ENCODE results near the gene ATP5F1C. TPM values are rescaled to one million over a fixed set of nuclear protein-coding genes. Genes with fewer than 3 reads are reported as not detected.
"Not testable (repeated sequence)": the region's sequence is repeated elsewhere in the genome, so short reads cannot be mapped to it uniquely, and the experiment has no call there.

The ATP5F1C gene
- polyA plus RNA-seq (ENCODE audit: insufficient read depth in 1 of 5, insufficient read length in 5 of 5, low replicate concordance in 1 of 5), result 100 to 1,000 TPM; 250 to 273 (median 255) TPM
- long read RNA-seq, donor 1, transcript ATP5F1C-202 (10 exons, 1,163 nt), result major isoform, 96 of 413 reads
- long read RNA-seq, donor 1, transcript ATP5F1C-209 (4 exons, 460 nt), result minor isoform, 32 of 413 reads
- long read RNA-seq, donor 1, transcript ATP5F1C-201 (9 exons, 1,078 nt), result minor isoform, 52 of 413 reads
- long read RNA-seq, donor 1, transcript ATP5F1C-207 (4 exons, 782 nt), result minor isoform, 9 of 413 reads
- long read RNA-seq, donor 1, partial matches to known transcripts, result 217 of 413 reads
- long read RNA-seq, donor 1, other reads (novel, unspliced or antisense), result 0 of 413 reads
- long read RNA-seq, donor 2, transcript ATP5F1C-202 (10 exons, 1,163 nt), result minor isoform, 38 of 142 reads
- long read RNA-seq, donor 2, transcript ATP5F1C-201 (9 exons, 1,078 nt), result major isoform, 41 of 142 reads
- long read RNA-seq, donor 2, partial matches to known transcripts, result 57 of 142 reads
- long read RNA-seq, donor 2, other reads (novel, unspliced or antisense), result 0 of 142 reads
- long read RNA-seq, donor 3, transcript ATP5F1C-202 (10 exons, 1,163 nt), result major isoform, 67 of 284 reads
- long read RNA-seq, donor 3, transcript ATP5F1C-201 (9 exons, 1,078 nt), result minor isoform, 50 of 284 reads
- long read RNA-seq, donor 3, transcript ATP5F1C-209 (4 exons, 460 nt), result minor isoform, 16 of 284 reads
- long read RNA-seq, donor 3, partial matches to known transcripts, result 146 of 284 reads
- long read RNA-seq, donor 3, other reads (novel, unspliced or antisense), result 0 of 284 reads
- long read RNA-seq, donor 4, transcript ATP5F1C-202 (10 exons, 1,163 nt), result major isoform, 43 of 171 reads
- long read RNA-seq, donor 4, transcript ATP5F1C-201 (9 exons, 1,078 nt), result minor isoform, 29 of 171 reads
- long read RNA-seq, donor 4, transcript ATP5F1C-209 (4 exons, 460 nt), result minor isoform, 11 of 171 reads
- long read RNA-seq, donor 4, partial matches to known transcripts, result 82 of 171 reads
- long read RNA-seq, donor 4, other reads (novel, unspliced or antisense), result 0 of 171 reads
- long read RNA-seq, donor 5, transcript ATP5F1C-209 (4 exons, 460 nt), result minor isoform, 15 of 374 reads
- long read RNA-seq, donor 5, transcript ATP5F1C-202 (10 exons, 1,163 nt), result major isoform, 100 of 374 reads
- long read RNA-seq, donor 5, transcript ATP5F1C-201 (9 exons, 1,078 nt), result minor isoform, 79 of 374 reads
- long read RNA-seq, donor 5, transcript ATP5F1C-207 (4 exons, 782 nt), result minor isoform, 9 of 374 reads
- long read RNA-seq, donor 5, partial matches to known transcripts, result 167 of 374 reads
- long read RNA-seq, donor 5, other reads (novel, unspliced or antisense), result 0 of 374 reads
- long read RNA-seq, donor 6, transcript ATP5F1C-207 (4 exons, 782 nt), result minor isoform, 5 of 257 reads
- long read RNA-seq, donor 6, transcript ATP5F1C-201 (9 exons, 1,078 nt), result minor isoform, 43 of 257 reads
- long read RNA-seq, donor 6, transcript ATP5F1C-209 (4 exons, 460 nt), result minor isoform, 14 of 257 reads
- long read RNA-seq, donor 6, transcript ATP5F1C-202 (10 exons, 1,163 nt), result major isoform, 66 of 257 reads
- long read RNA-seq, donor 6, partial matches to known transcripts, result 127 of 257 reads
- long read RNA-seq, donor 6, other reads (novel, unspliced or antisense), result 0 of 257 reads
- long read RNA-seq, donor 7, transcript ATP5F1C-202 (10 exons, 1,163 nt), result major isoform, 61 of 170 reads
- long read RNA-seq, donor 7, transcript ATP5F1C-207 (4 exons, 782 nt), result minor isoform, 5 of 170 reads
- long read RNA-seq, donor 7, transcript ATP5F1C-201 (9 exons, 1,078 nt), result minor isoform, 48 of 170 reads
- long read RNA-seq, donor 7, partial matches to known transcripts, result 50 of 170 reads
- long read RNA-seq, donor 7, other reads (novel, unspliced or antisense), result 0 of 170 reads
- long read RNA-seq, donor 8, transcript ATP5F1C-202 (10 exons, 1,163 nt), result minor isoform, 32 of 117 reads
- long read RNA-seq, donor 8, transcript ATP5F1C-209 (4 exons, 460 nt), result minor isoform, 6 of 117 reads
- long read RNA-seq, donor 8, transcript ATP5F1C-201 (9 exons, 1,078 nt), result major isoform, 34 of 117 reads
- long read RNA-seq, donor 8, partial matches to known transcripts, result 39 of 117 reads
- long read RNA-seq, donor 8, other reads (novel, unspliced or antisense), result 0 of 117 reads

GRCh38 chr10:7787857-7788638 is at the start of gene ATP5F1C, which contains the start of gene KIN:
TSS of gene ATP5F1C (plus strand) at chr10:7788177. CDS start at chr10:7788208, 31 bp downstream.
TSS of gene KIN (minus strand) at chr10:7787993. CDS start at chr10:7787933, 60 bp downstream.
- DNase-seq, result peak; percentile 97 to 98

- DNase-seq, result no peak
Observed at GRCh38 chr10:7738536-7739407, 49.2 kb upstream of the ATP5F1C start.

- no peak for DNase-seq
Observed at GRCh38 chr10:7744307-7744706, 43.7 kb upstream of the ATP5F1C start.

DNA sequence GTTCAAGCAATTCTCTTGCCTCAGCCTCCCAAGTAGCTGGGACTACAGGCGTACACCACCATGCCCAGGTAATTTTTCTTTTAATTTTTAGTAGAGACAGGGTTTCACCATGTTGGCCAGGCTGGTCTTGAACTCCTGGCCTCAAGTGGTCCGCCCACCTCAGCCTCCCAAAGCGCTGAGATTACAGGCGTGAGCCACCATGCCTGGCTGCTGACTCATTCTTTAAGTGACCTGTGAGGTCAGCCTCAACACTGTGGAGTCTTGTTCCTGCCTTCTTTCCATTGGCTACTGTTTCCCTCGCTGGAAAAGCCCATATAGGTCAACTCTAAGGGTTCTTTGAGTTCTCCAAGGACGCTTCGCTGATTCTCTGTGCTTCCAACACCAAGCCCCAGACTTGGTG is 39.3 kb upstream of the ATP5F1C start:
- DNase-seq, result not testable (repeated sequence)

DNA sequence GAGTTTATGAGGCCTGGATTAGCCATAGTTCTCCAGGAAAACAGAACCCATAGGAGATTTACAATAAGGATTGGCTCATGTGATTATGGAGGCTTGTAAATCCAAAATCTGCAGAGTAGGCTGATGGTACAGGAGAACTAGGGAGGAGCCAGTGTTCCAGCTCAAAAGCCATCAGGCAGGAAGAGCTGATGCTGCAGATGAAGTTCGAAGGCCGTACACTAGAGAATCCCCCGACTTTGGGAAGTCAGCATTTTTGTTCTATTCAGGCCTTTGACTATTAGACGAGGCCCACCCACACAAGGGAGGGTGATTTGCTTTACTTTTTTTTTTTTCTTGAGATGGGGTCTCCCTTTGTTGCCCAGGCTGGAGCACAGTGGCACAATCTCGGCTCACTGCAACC is 37.8 kb upstream of the ATP5F1C start:
- DNase-seq, result no peak

DNA sequence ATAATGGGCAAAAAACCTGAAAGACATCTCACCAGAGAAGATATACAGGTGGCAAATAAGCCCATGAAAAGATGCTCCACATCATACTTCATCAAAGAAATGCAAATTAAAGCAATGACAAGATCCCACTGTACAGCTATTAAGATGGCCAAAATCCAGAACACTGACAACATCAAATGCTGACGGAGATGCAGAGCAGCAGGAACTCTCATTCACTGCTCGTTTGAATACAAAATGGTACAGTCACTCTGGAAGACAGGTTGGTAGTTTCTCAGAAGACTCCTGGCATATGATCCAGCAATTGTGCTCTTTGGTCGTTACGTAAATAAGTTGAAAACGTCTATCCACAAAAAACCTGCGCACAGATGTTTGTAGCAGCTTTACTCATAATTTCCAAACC is 35.7 kb upstream of the ATP5F1C start:
- DNase-seq, result no peak

DNA sequence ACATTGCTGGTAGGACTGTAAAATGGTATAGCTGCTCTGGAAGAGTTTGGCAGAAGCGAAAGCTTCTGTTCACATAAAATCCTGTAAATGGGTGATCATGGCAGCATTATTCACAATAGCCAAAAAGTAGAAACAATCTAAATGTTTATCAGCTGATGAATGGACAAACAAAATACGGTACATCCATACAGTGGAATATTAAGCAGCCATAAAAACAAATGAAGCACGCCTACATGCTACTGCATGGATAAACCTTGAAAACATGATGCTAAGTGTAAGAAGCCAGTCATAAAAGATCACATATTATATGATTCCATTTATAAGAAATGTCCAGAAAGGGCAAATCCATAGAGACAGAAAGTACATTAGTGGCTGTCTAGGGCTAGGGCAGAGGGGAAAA is 32.9 kb upstream of the ATP5F1C start:
- DNase-seq, result no peak

- DNase-seq, result no peak
Observed at GRCh38 chr10:7756360-7756992, 31.5 kb upstream of the ATP5F1C start.

- DNase-seq, result no peak
Observed at GRCh38 chr10:7763929-7764328, 24.0 kb upstream of the ATP5F1C start.

- no peak for DNase-seq
Observed at GRCh38 chr10:7766241-7766640, 21.7 kb upstream of the ATP5F1C start.

GRCh38 chr10:7767209-7767608 is 20.8 kb upstream of the ATP5F1C start:
- DNase-seq, result no peak

- no peak for DNase-seq
Observed at GRCh38 chr10:7768417-7768816, 19.6 kb upstream of the ATP5F1C start.

GRCh38 chr10:7773845-7774801 is 13.9 kb upstream of the ATP5F1C start:
- no peak for DNase-seq

DNA sequence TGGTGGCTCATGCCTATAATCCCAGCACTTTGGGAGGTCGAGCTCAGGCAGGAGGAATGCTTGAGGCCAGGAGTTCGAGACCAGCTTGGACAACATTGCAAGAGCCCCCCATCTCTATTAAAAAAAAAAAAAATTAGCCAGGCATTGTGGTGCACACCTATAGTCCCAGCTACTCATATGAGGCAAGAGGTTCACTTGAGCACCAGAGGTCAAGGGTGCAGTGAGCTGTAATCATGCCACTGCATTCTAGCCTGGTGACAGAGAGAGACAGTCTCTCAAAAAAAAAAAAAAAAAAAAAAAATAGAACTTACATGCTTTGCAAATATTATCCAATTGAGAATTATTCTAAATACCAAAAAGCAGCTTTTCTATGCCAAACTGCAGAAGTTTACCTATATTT is 11.2 kb upstream of the ATP5F1C start:
- DNase-seq, result no peak

GRCh38 chr10:7782194-7782593 is 5.8 kb upstream of the ATP5F1C start:
- not testable (repeated sequence) for DNase-seq

DNA sequence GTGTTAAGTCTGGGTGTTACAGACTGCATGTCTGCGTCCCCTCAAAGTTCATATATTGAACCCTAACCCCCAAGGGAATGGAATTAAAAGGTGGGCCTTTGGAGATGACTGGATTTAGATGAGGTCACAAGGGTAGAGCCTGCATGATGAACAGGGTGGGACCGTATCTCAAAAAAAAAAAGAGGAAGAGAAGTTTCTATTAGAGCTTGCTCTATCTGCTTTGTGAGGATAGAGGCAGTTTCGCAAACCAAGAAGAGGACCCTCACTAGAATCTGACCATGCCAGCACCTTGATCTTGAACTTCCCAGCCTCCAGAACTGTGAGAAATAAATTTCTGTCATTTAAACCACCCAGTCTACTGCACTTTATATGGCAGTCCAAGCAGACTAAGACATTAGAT is 1.5 kb upstream of the ATP5F1C start:
- no peak for DNase-seq

Measured in right lung (tissue), 10 donors.